Chondrocyte (in vitro differentiated cells): ENCODE data around the gene APOA5. TPM values are rescaled to one million over a fixed set of nuclear protein-coding genes. Genes with fewer than 3 reads are reported as not detected.

Experiments
- DNase-seq: peaks from one replicate; pipeline ENCODE4 v3.0.0; 2021; ENCODE audit warnings: mixed read lengths, low spot score
- H3K27ac Mint-ChIP-seq: one replicate; pipeline ENCODE4 v1.8.0; 2021; ENCODE audit warnings: mild to moderate bottlenecking, moderate library complexity, mixed read lengths; ENCODE audit not compliant: unreplicated experiment
- H3K27me3 Mint-ChIP-seq: 2 replicates; pipeline ENCODE4 v1.8.0; 2021; ENCODE audit warnings: low read depth, mixed read lengths
- H3K36me3 Mint-ChIP-seq: 2 replicates; pipeline ENCODE4 v1.8.0; 2021; ENCODE audit warnings: low read depth, mixed read lengths
- H3K4me1 Mint-ChIP-seq: 2 replicates; pipeline ENCODE4 v1.8.0; 2021; ENCODE audit warnings: low read depth, mild to moderate bottlenecking, mixed read lengths
- H3K4me3 Mint-ChIP-seq: one replicate; pipeline ENCODE4 v1.8.0; 2021; ENCODE audit warnings: mild to moderate bottlenecking, moderate library complexity, mixed read lengths; ENCODE audit not compliant: unreplicated experiment
- H3K9me3 Mint-ChIP-seq: 2 replicates; pipeline ENCODE4 v1.8.0; 2021; ENCODE audit warnings: low read depth, mixed read lengths
- total RNA-seq: library from RNA; stranded (reverse); gene quantifications from 3 replicates; pipeline ENCODE4 v1.2.1, GENCODE V29; 2021
- TF ChIP-seq, protein P1 (sequence below): fragments of 200-600 bp; sonication (generic); IDR thresholded peaks from 2 replicates; pipeline ENCODE4 v1.5.0; 2021; ENCODE audit warnings: antibody characterized with exemption, mild to moderate bottlenecking, moderate library complexity

APOA5 gene
- total RNA-seq, 1 donor from 2014 or later: not detected

- no peak for DNase-seq
- Mint-ChIP-seq H3K9me3 (no peaks in the 10 kb centered on the region), H3K4me1 (peaks cover 6% of the 10 kb centered on the region), H3K4me3 (no peak overlapping the region), H3K36me3 (no peaks in the 10 kb centered on the region), H3K27me3 (no peaks in the 10 kb centered on the region), H3K27ac (no peak overlapping the region)
- TF ChIP-seq, protein P1, sequence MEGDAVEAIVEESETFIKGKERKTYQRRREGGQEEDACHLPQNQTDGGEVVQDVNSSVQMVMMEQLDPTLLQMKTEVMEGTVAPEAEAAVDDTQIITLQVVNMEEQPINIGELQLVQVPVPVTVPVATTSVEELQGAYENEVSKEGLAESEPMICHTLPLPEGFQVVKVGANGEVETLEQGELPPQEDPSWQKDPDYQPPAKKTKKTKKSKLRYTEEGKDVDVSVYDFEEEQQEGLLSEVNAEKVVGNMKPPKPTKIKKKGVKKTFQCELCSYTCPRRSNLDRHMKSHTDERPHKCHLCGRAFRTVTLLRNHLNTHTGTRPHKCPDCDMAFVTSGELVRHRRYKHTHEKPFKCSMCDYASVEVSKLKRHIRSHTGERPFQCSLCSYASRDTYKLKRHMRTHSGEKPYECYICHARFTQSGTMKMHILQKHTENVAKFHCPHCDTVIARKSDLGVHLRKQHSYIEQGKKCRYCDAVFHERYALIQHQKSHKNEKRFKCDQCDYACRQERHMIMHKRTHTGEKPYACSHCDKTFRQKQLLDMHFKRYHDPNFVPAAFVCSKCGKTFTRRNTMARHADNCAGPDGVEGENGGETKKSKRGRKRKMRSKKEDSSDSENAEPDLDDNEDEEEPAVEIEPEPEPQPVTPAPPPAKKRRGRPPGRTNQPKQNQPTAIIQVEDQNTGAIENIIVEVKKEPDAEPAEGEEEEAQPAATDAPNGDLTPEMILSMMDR: no peak
Measured at GRCh38 chr11:116793772-116794097, 2.1 kb upstream of the APOA5 start.

GRCh38 chr11:116792869-116793771, 1.4 kb upstream of the APOA5 start:
- TF ChIP-seq, protein P1: no peak
- no peaks in the 10 kb centered on the region for H3K27me3 Mint-ChIP-seq
- no peak overlapping the region for H3K27ac Mint-ChIP-seq
- H3K4me3 Mint-ChIP-seq: no peak overlapping the region
- H3K9me3 Mint-ChIP-seq: no peaks in the 10 kb centered on the region
- H3K4me1 Mint-ChIP-seq: peaks cover 11% of the 10 kb centered on the region
- no peak for DNase-seq
- no peaks in the 10 kb centered on the region for H3K36me3 Mint-ChIP-seq

DNA sequence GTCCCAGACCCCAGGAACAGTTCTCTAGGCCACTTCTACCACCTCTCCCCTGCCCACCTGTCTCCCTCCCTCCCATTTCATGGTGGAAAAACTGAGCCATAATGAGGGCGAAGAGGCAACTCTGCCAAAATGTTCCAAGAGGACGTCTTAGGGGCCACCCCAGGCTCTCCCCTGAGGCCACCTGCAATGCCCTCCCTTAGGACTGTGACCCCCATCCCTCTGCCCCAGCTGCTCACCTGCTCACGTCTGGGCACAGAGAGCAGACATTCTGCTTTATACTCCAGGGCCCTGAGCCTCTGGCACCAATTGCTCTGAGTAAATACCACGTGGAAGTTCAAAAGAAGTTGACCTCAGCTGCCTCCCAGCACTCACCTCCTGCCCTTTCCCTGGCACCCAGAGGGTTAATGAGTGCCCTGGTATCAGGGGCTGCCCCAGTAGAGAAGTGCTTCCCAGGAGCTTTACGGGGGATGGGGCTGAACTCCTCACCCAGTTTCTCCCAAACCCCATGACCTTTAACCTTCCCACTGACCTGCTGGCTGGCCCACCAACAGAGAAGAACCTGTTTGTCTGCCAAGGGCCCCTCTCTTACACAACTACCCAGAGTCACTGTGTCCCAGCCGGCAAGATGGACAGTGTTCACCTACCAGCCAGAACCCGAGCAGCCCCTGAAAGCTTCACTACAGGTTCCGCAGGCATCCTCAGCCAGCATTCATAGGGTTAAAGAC, 627 bp upstream of the APOA5 start:
- no peaks in the 10 kb centered on the region for H3K9me3 Mint-ChIP-seq
- no peak for DNase-seq
- H3K4me3 Mint-ChIP-seq: no peak overlapping the region
- H3K27me3 Mint-ChIP-seq: no peaks in the 10 kb centered on the region
- no peak overlapping the region for H3K27ac Mint-ChIP-seq
- H3K36me3 Mint-ChIP-seq: no peaks in the 10 kb centered on the region
- H3K4me1 Mint-ChIP-seq: peaks cover 12% of the 10 kb centered on the region
- TF ChIP-seq, protein P1: no peak

GRCh38 chr11:116791002-116791812, 472 bp downstream of the APOA5 start:
- H3K4me1 Mint-ChIP-seq: peaks cover 22% of the 10 kb centered on the region
- no peaks in the 10 kb centered on the region for H3K27me3 Mint-ChIP-seq
- TF ChIP-seq, protein P1: peak; percentile 91
- H3K36me3 Mint-ChIP-seq: no peaks in the 10 kb centered on the region
- no peak overlapping the region for H3K27ac Mint-ChIP-seq
- no peaks in the 10 kb centered on the region for H3K9me3 Mint-ChIP-seq
- no peak overlapping the region for H3K4me3 Mint-ChIP-seq
- no peak for DNase-seq
